ENCODE data around the gene SNX21.
A peak's percentile ranks its signal among the peaks of the same experiment; 100 is the strongest.
"Not testable (repeated sequence)": the region's sequence is repeated elsewhere in the genome, so short reads cannot be mapped to it uniquely, and the experiment has no call there.

The SNX21 gene

GRCh38 chr20:45867136-45867818, 33.7 kb downstream of the SNX21 start:
- TF ChIP-seq POLR2A (IDR thresholded peaks at IDR 0.05; ENCODE audit: extremely low read depth, insufficient read length) (no peak), MYC (IDR thresholded peaks at IDR 0.05; ENCODE audit: low read depth, low read length) (no peak), MAX (IDR thresholded peaks at IDR 0.05; ENCODE audit: low read depth, low read length) (no peak)
- H3K4me3 ChIP-seq (ENCODE audit: low read depth, low read length) = no peak overlapping the region
- DNase-seq (ENCODE audit: low read depth) = no peak

GRCh38 chr20:45867819-45868176, 34.2 kb downstream of the SNX21 start:
- DNase-seq (ENCODE audit: low read depth) = no peak
- no peak overlapping the region for H3K4me3 ChIP-seq (ENCODE audit: low read depth, low read length)
- TF ChIP-seq MYC (IDR thresholded peaks at IDR 0.05; ENCODE audit: low read depth, low read length) = no peak
- no peak for TF ChIP-seq MAX (IDR thresholded peaks at IDR 0.05; ENCODE audit: low read depth, low read length)
- no peak for TF ChIP-seq POLR2A (IDR thresholded peaks at IDR 0.05; ENCODE audit: extremely low read depth, insufficient read length)
- TF ChIP-seq CTCF (IDR thresholded peaks at IDR 0.05; ENCODE audit: low read depth, low read length) = no peak

- no peak for DNase-seq (ENCODE audit: low read depth)
- no peak overlapping the region for H3K4me3 ChIP-seq (ENCODE audit: low read depth, low read length)
- TF ChIP-seq POLR2A (IDR thresholded peaks at IDR 0.05; ENCODE audit: extremely low read depth, insufficient read length) (no peak), MYC (IDR thresholded peaks at IDR 0.05; ENCODE audit: low read depth, low read length) (no peak), MAX (IDR thresholded peaks at IDR 0.05; ENCODE audit: low read depth, low read length) (no peak), CTCF (IDR thresholded peaks at IDR 0.05; ENCODE audit: low read depth, low read length) (no peak)
Observed at GRCh38 chr20:45872626-45873025, 39.0 kb downstream of the SNX21 start.

- H3K4me3 ChIP-seq (ENCODE audit: low read depth, low read length) = no peak overlapping the region
- DNase-seq (ENCODE audit: low read depth) = no peak
- TF ChIP-seq POLR2A (IDR thresholded peaks at IDR 0.05; ENCODE audit: extremely low read depth, insufficient read length) = no peak
- TF ChIP-seq MYC (IDR thresholded peaks at IDR 0.05; ENCODE audit: low read depth, low read length) = no peak
- TF ChIP-seq MAX (IDR thresholded peaks at IDR 0.05; ENCODE audit: low read depth, low read length) = no peak
Observed at GRCh38 chr20:45873409-45874103, 40.0 kb downstream of the SNX21 start.

- H3K4me3 ChIP-seq (ENCODE audit: low read depth, low read length); DNase-seq (ENCODE audit: low read depth): not testable (repeated sequence)
Observed at GRCh38 chr20:45874104-45874481, 40.5 kb downstream of the SNX21 start.

GRCh38 chr20:45874576-45874975, 41.0 kb downstream of the SNX21 start:
- peak; percentile 1 for DNase-seq (ENCODE audit: low read depth)
- TF ChIP-seq CTCF (IDR thresholded peaks at IDR 0.05; ENCODE audit: low read depth, low read length) (no peak), POLR2A (IDR thresholded peaks at IDR 0.05; ENCODE audit: extremely low read depth, insufficient read length) (no peak), MAX (IDR thresholded peaks at IDR 0.05; ENCODE audit: low read depth, low read length) (no peak)
- H3K4me3 ChIP-seq (ENCODE audit: low read depth, low read length) = no peak overlapping the region

GRCh38 chr20:45878076-45878761, 44.6 kb downstream of the SNX21 start:
- no peak overlapping the region for H3K4me3 ChIP-seq (ENCODE audit: low read depth, low read length)
- no peak for DNase-seq (ENCODE audit: low read depth)
- TF ChIP-seq MYC (IDR thresholded peaks at IDR 0.05; ENCODE audit: low read depth, low read length) (no peak), POLR2A (IDR thresholded peaks at IDR 0.05; ENCODE audit: extremely low read depth, insufficient read length) (no peak), CTCF (IDR thresholded peaks at IDR 0.05; ENCODE audit: low read depth, low read length) (no peak), MAX (IDR thresholded peaks at IDR 0.05; ENCODE audit: low read depth, low read length) (no peak)

Data from NB4 (cell line).